Fibroblast of upper back skin (primary cell): ENCODE measurements around the gene INO80B.
"Not testable (repeated sequence)": the region's sequence is repeated elsewhere in the genome, so short reads cannot be mapped to it uniquely, and the experiment has no call there.

Experiments used
- DNase-seq: peaks from one replicate; pipeline ENCODE4 v3.0.0-alpha.2; 2013

INO80B gene

DNA sequence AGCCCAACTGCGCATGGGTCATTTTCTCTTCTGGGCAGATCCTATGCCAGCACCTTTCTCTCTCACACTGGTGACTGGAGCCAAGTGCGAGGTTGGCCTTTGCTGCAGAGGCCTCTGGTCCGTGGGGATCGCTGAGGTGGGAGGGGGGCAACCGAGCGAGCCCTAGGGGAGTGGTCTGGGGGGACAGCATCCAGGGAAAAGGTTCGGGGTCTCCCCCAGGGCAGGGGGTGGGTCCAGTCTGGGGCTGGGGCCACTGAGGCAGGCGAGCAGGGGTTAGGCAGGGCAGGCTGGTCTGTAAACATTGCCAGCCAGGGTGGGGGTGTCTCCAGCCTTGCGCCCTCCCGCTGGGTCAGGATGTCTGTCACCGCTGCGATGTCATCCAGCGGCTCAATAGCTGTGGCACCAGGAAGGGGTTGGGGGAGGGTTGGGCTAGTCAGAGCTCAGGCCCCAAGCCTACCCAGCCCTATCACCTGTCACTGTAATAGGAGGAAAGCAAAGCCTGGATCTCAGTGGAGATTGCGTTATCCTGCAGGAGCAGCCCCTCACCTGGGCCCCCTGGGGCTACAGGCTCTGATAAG, 28.6 kb upstream of the INO80B start:
- DNase-seq: no peak

DNA sequence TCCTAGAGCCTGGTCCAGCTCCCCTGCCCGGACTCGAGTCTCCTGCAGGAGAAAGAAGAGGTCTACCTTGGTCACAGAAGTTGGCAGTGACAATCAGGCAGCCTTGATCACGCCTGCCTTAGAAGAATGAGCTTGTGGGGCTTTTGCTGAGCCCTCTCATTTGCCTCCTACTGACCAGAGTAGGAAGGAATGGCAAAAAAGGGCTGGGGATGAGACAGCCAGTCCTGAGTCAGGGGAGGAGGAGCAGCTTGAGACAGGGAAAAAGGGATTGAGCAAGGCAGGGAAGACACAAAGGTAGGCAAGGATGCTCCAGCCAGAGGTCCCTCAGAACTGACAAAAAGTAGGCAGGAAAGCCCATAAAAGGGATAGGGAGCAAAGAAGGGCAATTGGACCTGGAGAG, 27.3 kb upstream of the INO80B start:
- no peak for DNase-seq

DNA sequence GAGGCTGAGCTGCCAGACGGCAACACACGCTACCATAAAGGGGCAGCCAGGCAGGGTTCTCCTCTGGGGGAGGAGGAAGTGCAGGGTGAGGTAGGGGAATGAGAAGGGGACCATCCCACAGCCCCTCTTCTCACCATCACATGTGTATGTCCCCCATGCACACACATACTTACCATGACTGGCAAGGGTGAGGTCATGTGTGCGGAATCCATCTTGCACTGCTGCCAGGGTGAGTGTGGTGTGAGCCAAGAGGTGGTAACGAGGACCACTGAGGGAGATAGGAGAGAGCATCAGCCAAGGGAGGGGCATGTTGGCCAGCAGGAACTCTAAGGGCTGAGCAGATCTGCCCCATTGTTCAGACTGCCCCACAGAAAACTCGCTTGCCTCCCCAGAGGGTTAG, 26.2 kb upstream of the INO80B start:
- DNase-seq: no peak

DNA sequence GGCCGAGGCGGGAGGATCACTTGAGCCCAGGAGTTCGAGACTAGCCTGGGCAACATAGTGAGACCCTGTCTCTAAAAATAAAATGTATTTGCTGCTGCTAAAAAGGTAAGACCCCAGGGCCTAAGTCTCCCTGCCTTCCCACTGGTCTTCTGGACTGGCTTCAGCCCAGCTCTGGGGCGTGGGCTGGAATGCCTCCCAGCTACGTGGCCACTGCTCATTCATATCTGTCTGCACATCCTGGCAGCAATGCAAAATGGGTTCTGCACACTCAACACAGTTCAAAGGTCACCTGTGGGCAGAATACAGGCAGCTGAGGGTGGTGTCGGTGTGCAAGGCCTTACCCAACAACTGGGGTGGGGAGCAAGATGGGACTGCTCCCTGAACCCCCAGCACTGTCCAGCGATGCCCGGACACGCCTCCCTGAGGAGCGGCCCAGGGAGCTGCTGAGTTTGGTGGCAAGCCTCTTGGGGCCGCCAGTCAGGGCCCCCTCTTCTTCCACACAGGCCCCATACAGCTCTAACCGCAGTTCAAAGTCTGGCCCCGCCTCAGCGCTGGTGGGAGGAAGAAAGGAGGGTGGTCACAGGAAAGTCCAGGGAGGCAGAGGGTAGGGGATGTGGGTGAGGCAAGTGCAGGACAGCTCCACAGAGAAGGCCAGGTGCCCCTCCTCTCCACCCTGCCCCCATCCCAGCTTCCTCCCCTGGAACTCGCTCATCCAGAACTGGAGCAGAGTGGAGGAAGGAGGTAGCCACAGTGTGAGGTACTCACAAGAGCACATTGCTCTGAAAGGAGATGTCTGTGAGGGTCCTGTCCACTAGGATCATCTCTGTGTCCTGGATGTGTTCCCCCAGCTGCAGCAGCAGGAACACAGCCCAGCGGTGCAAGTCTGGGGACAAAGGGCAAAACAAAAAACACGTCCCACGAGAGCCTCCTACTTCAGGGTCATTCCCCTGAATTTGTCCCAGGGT, 25.1 kb upstream of the INO80B start:
- no peak for DNase-seq

DNA sequence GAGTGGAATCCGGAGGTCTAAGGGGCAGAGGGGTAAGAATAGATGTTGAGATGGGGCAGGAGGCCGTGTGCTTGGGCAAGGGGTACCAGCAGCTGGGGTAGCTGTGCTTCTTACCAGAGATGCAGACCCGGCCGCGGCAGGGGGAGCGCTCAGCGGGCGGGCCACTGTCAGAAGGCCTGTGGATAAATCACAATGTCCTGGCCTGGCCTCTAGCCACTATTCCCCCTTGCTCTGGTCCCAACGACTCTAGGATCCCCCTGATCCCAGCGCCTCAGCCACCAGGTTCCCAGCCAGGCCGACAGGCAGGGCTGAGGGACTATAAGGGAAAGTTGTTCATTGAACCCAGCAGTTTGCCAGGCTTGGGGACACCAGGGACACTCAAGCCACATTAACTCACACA, 24.4 kb upstream of the INO80B start:
- no peak for DNase-seq

DNA sequence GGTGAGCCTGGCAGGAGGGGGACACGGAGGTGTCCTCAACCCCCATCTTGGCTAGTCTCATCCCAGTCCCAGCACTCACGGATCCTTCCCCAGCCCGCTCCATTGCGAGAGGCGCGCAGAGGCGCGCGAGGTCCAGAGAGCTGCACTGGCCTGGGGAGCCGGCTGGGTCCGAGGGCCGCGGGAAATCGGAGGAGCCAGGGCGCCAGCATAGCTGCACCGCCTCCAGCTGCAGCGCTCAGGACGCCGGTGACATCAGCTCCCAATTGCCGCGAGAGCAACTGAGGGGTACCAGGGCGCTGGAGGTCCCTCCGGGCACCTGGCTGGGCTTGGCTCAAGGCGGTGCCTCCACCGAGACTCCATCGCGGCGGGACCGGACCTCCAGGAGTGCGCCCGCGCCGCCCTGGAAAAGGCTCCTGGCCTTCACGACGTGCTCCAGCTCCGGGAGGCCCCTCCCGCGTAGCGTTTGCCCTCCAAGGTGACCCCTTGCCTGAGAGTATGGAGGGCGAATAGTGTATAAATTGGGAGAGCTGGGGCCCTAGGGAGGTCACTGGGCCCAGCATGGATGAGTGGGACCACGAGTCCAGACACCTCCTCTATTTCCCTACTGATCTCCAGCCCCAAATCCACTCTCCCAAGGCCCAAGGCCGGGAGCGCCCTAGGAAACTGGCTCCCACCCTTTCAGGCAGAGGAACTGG, 18.6 kb upstream of the INO80B start:
- no peak for DNase-seq

DNA sequence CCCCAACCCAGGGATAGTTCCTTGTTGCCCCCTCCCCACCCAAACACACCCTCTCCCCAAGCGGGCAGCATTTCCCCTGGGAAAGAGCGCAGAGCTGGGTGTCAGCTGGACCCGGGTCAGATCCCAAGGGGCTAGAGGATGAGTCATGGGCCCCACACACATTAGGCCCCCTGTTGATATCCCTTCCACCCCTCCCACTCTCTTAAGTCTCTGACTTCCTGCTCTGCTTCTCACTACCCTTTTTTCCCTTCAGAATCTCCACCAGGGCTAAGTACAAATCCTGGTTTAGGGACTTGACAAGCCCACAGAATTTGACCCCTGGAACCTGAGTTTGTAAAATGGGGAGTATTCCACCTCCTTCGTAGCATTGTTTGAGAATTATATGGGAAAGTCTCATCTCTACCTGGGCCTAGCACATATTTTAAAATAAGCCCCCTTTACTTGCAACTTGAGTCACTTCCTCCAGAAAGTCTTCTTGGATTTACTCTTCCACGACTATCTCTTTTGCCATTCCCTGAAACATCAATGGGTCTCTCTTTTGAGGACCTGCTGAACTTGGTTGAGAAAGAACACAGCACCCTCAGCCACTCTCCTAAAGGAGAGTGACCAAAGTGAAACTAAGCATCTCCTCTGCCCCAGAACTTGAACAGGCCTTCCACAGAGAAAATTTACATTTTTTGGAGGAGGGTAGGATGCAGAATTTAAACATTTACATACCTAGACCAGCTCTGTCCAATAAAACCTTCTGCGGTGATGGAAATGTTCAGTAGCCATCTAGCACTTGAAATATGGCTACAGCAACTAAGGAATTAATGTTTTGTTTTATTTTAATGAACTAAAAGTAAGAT, 17.8 kb upstream of the INO80B start:
- DNase-seq: no peak

DNA sequence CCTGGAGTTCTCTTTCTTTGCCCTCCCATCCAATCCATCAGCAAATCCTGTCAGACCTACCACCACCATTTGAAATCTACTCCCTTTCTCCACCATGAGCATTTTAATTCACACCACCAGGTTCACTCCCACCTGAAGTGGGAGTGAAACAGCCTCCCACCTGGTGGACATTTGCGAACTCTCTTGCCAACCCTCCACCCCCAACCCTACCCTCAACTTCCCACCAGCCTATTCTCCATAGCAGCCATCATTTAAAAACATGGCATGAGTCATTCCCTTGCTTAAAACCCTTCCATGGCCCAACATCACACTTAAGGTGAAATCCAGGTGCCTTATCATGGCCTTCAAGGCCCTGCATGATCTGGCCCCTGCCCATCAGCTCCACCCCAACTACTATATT, 16.6 kb upstream of the INO80B start:
- no peak for DNase-seq

DNA sequence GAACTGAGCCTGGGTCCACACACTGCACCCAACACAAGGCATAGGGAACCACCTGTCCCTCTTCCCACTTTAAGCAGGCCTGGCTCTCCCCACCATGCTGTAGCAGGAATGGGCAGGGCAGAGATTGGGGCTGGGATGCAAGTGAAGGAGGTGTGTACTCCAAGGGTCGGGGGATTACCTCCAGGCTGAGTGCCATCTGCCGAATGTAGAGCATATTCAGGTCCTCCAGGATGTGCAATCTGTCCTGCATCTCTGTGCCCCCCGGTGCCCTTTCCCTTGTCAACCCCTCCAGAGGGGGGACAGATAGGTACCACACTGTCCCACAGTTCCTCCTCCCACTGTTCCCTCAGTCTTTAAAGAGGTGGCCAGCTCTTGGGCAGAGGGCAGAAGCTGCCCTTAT, 15.5 kb upstream of the INO80B start:
- no peak for DNase-seq

DNA sequence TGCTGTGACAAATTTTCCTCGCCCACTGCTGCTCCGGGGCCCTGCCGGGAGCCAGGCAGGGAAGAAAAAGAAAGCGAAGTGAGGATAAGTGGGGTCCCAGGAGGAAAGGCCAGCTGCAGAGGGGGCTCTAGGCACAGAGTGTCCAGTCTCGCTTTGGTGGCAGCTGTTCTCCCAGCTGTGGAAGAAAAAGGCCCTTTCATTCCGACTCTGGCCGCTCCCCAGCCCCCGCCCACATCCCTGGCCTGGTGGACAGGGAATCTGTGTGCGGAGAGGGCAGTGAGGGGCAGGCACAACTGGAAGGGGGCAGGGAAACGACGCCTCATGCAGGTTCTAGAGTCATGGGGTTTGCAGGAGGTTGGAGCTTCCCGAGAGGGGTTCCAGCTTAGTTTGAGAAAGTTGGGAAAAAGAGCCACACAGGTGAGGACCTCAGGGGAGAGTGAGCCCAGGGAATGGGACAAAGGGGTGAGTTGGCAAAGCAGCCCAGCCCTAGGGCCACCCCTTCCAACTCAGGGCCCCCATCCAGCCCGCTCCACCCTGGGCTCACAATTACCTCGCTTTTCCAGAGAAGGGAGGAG, 15.0 kb upstream of the INO80B start:
- peak; percentile 30 for DNase-seq

DNA sequence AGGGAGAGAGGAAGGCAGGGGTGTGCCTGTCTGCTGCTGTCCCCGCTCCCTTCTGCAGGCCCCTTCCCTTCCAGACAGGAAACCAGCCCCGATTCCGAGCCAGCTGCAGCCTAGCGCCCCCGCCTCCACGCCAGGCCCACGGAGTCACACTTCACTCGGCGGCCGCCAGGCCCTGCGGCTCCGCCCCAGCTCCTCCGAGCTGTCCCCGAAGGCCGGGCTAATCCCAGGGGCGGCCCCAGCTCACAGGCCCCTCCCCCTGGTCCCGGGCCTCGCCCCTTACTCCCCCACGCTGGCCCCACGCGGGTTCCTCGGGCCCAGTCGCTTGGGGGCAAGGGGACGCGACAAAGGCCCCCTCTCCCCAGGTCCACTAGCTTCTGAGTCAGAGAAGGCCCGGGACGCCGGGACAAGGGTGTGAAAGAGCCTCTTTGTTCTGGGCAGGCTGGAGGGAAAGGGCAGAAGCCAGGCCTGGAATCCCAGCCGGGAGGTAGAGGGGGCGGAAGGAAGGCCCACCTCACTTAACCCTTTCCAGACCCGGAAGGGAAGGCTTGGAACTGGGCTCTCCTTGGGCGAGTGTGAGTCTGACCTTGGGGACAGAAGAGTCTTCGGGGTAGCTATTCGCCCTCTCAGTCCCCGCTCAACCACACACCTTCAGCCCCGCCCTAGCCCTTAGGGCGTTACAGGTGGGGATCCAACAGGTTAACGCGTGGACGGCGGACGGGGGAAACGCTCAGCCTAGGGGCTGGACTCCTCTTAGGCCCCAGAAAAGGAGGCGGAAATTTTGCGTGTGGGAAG, 14.3 kb upstream of the INO80B start:
- DNase-seq: peak; percentile 82

DNA sequence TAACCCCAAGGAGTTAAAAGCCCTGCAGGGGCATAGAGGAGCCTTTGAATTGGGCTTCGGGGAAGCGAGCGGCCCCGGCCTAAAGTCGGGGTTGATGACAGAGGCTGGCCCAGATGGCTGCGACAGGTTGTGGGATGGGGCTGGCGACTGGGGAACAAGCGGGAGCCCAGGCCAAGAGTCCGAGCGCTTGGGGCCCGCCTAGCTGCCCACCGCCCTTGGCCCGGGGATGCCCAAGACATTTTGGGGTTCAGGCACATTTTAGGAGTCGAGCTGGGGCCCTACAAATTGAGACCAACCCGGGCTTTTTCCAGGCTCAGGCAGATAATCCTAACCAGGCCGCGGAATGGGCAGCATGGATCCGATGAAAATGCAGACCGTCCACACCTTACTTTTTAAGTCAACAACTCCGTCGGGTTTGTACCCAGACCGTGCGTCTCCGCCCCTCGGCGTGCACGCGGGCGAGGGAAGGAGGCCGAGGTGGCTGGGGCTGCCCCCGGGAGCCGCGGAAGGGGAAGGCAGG, 13.7 kb upstream of the INO80B start:
- DNase-seq: no peak

DNA sequence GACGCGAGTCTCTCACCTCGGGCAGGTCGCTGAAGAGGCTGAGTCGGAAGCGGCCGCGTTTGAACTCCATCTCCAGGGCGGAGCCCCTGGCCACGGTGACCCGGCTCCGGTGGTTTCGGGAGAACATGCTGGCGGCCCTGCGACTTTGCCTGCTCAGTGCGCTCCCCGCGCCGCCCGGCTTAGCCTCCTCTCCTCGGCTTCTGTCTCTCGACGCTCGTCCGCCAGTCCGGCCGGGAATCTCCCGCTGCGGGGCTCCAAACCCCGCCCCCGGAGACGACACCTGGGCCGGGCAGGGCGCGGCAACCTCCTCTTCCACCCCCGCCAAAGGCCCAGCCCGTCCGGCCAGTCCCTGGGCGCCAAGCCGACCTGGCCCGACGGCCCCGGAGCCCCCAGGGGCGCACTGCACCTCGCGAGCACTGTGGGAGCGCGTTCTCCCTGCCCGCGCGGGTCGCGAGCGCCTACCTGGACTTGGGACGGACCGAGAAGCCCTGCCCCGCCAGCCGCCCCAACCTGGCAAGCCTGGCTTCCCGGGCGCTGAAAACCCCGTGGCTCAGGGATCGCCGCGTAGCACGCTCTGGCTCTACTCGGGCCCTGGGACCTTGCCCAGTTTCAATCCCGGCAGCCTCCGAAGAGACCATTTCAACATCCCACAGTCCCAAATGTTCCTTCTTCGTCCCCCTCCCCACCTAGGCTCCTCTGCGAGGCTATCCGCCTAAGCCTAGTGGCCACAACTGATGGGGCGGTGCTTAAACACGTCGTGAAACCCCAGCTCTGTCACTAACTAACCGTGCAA, 13.0 kb upstream of the INO80B start, which contains the start of gene RTKN:
TSS of gene RTKN (minus strand) at position 248 of the 793 bp plus-strand sequence. CDS start at position 127, 121 bp downstream.
- no peak for DNase-seq

DNA sequence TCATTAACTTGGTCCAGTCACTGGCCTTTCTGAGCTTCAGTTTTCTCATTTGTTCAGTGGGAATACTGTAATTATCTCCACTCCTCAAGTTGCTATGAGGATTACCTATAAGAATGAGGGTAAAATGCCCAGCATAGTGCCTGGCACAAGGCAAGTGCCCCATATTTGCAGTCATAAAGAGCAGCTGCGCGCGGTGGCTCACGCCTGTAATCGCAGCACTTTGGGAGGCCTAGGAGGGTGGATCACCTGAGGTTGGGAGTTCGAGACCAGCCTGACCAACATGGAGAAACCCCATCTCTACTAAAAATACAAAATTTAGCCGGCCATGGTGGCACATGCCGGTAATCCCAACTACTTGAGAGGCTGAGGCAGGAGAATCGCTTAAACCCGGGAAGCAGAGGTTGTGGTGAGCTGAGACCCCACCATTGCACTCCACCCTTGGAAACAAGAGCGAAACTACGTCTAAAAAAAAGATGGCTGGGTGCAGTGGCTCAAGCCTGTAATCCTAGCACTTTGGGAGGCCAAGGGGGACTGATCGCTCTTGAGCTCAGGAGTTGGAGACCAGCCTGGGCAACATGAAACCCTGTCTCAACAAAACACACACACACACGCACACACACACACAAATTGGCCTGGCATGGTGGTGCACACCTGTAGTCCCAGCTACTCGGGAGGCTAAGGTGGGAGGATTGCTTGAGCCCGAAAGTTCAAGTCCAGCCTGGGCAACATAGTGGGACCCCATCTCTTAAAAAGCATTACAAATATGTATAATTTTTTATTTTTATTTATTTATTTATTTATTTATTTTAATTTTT, 12.2 kb upstream of the INO80B start:
- DNase-seq: not testable (repeated sequence)

DNA sequence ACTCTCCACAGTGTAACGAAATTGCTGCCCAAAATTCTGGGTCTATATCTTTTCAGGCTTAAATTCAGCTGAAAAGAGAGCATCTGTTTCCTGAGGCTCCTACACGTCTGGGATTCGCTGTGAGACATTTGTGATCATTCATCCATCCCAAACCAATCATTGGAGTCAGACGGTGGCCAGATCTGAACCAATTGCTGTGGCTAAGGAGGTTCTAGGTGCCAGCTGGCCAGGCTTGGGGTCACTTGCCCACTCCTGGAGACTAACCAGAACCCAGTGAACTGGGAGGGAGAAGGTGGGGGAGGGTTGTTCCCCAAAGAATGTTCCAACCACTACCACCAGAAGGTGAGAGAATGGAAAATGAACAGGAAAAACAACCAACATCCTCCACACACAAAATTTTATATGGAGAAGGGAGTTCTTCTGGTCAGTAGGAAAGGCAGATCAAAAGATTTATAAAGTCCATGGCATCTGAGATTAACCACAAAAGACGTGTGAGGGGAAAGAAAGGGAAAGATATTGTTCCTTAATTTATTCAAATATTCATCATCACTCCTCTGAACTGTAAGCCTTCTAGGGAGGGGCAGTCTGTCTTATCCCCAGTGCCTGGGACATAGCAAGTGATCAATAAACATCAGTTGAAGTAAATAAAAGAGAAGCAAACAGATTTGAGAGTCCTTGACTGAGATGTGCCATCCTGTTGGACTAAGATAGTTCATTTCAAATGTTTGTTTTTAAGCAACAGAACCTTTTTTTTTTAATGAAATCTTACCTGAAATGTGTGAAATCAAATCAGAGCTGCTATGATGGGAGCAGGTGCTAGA, 10.2 kb upstream of the INO80B start:
- DNase-seq: no peak

DNA sequence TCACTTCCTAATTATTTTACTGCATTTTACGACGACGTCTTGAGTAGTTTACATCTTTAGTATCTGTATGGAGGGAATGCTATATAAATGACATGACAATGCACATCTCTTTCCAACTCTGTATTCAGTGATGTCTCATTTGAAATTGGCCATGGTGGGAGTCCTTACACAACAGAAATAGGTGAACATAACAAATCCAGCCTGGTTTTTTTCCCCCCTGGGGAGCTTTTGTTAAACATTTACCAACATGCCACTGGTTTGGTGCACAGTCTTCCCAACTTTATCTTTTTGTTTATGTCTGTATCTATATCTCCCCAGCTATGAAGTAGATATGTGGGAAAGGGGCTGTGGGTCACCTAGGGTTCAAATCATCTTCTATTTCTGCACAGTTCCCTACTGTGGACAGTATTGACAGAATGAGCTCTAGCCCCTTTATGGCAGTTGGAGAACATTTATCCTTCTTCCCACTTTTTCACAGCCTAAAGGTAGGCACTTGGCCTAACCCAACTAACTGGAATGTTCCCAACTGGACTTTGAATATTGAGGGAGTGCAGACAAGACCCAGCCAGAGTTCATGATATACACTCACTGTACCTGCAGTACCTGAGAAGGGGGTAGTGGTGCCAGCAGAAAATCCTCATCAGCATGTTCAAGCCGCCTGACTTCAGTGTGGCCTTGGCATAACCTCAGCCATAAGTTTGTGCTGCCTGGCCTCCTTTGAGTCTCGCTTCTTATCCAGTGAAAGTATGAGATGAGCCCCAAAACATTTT, 7.5 kb upstream of the INO80B start:
- no peak for DNase-seq

DNA sequence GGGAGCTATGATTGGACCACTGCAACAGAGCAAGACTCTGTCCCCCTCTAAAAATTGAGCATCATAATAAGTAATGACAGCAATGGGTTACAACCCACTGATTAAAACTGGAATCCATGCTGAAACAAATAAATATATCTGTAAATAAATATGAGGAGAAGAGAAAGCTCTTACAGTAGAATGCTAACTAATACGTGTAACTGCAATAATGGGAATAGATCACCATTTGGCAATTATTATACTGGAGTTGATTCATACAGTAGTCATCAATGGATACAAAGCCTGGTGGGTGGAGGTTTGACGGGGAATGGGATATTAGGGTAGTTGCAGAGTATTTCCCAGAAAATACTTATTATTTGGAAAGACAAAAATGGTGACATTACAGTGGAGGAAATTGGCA, 6.1 kb upstream of the INO80B start:
- DNase-seq: no peak
